ENCODE results near the gene FST. TPM values are rescaled to one million over a fixed set of nuclear protein-coding genes. Genes with fewer than 3 reads are reported as not detected.

FST gene
- total and polyA plus RNA-seq, 2 of the 13 experiments (the other 11 are each of a cell fraction or from before 2014, with no cell fraction given) = 38.6 to 136 TPM

DNA sequence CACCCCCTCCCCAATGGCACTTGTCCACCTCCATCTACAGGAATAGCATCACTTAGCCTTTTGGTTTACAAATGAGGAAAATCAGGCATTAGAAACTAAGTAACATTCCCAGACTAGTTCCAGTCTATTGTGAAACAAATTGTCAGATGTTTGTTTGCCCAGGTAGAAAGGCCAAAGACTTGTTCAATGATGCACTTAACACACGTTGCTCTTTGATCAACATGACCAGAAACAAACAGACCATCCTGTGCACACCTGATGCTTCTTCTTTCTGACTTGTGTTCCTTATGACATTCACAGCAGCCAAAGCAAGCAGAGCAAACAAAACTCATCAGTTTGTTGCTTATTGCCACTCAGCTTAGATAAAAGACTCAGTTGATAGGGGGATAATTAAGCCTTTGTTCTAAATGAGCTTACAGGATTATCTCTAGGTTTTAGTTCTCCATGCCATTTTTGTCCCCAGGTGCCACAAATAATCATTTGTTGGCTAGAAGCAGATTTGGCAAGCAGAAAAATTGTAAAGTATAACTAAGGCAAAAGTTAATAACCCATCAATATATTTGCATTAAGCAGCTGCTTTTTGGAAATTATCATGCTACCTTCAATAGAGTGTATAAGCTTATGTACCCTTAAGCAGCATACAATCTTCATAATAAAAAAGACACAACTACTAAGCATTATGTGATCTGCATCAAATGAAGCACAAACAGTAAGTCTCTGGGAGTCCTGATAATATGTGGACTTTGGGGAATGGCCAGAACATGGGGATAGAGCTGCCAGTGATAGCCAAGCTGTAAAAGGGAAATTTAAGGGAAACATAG is 26.3 kb upstream of the FST start (continued):
- TF ChIP-seq, protein P1, sequence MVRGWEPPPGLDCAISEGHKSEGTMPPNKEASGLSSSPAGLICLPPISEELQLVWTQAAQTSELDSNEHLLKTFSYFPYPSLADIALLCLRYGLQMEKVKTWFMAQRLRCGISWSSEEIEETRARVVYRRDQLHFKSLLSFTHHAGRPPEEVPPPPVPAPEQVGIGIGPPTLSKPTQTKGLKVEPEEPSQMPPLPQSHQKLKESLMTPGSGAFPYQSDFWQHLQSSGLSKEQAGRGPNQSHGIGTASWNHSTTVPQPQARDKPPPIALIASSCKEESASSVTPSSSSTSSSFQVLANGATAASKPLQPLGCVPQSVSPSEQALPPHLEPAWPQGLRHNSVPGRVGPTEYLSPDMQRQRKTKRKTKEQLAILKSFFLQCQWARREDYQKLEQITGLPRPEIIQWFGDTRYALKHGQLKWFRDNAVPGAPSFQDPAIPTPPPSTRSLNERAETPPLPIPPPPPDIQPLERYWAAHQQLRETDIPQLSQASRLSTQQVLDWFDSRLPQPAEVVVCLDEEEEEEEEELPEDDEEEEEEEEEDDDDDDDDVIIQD (CRISPR knock-in tag; IDR thresholded peaks at IDR 0.05; ENCODE audit: low read depth) = peak; percentile 76; the same call in 1 of the 2 replicates
- TF ChIP-seq MLX (CRISPR knock-in tag; IDR thresholded peaks at IDR 0.05) (peak; percentile 59; the same call in 1 of the 2 replicates), PITX1 (CRISPR knock-in tag; IDR thresholded peaks at IDR 0.05) (peak; percentile 70; the same call in 1 of the 2 replicates), MIXL1 (CRISPR knock-in tag; IDR thresholded peaks at IDR 0.05) (peak; percentile 93), KAT2B (IDR thresholded peaks at IDR 0.05; ENCODE audit: borderline replicate concordance, low read depth, low read length) (no peak), ZNF609 (CRISPR knock-in tag; IDR thresholded peaks at IDR 0.05; ENCODE audit: borderline replicate concordance) (peak; percentile 92), GFI1 (CRISPR knock-in tag; IDR thresholded peaks at IDR 0.05; ENCODE audit: borderline replicate concordance) (0 out of 2 replicates have a peak, but pooled peaks have one; percentile 18), KDM6A (CRISPR knock-in tag; IDR thresholded peaks at IDR 0.05; ENCODE audit: low read depth) (peak; percentile 57; the same call in 1 of the 2 replicates), FOXA3 (CRISPR knock-in tag; IDR thresholded peaks at IDR 0.05) (peak; percentile 91), SIX1 (CRISPR knock-in tag; IDR thresholded peaks at IDR 0.05; ENCODE audit: borderline replicate concordance) (peak; percentile 80; the same call in 1 of the 2 replicates)
- TF ChIP-seq, protein P2, sequence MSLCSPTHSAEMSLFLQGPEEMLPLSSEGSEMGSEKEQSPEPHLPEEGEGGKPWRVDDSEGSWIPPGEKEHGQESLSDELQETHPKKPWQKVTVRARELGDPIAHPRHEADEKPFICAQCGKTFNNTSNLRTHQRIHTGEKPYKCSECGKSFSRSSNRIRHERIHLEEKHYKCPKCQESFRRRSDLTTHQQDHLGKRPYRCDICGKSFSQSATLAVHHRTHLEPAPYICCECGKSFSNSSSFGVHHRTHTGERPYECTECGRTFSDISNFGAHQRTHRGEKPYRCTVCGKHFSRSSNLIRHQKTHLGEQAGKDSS (CRISPR knock-in tag; IDR thresholded peaks at IDR 0.05; ENCODE audit: borderline replicate concordance, low read depth) = no peak
- TF ChIP-seq, protein P3, sequence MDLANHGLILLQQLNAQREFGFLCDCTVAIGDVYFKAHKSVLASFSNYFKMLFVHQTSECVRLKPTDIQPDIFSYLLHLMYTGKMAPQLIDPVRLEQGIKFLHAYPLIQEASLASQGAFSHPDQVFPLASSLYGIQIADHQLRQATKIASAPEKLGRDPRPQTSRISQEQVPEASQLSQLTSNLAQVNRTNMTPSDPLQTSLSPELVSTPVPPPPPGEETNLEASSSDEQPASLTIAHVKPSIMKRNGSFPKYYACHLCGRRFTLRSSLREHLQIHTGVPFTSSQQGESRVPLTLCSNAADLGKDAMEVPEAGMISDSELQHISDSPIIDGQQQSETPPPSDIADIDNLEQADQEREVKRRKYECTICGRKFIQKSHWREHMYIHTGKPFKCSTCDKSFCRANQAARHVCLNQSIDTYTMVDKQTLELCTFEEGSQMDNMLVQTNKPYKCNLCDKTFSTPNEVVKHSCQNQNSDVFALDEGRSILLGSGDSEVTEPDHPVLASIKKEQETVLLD (CRISPR knock-in tag; IDR thresholded peaks at IDR 0.05; ENCODE audit: low read depth) = no peak
- TF ChIP-seq, protein P4, sequence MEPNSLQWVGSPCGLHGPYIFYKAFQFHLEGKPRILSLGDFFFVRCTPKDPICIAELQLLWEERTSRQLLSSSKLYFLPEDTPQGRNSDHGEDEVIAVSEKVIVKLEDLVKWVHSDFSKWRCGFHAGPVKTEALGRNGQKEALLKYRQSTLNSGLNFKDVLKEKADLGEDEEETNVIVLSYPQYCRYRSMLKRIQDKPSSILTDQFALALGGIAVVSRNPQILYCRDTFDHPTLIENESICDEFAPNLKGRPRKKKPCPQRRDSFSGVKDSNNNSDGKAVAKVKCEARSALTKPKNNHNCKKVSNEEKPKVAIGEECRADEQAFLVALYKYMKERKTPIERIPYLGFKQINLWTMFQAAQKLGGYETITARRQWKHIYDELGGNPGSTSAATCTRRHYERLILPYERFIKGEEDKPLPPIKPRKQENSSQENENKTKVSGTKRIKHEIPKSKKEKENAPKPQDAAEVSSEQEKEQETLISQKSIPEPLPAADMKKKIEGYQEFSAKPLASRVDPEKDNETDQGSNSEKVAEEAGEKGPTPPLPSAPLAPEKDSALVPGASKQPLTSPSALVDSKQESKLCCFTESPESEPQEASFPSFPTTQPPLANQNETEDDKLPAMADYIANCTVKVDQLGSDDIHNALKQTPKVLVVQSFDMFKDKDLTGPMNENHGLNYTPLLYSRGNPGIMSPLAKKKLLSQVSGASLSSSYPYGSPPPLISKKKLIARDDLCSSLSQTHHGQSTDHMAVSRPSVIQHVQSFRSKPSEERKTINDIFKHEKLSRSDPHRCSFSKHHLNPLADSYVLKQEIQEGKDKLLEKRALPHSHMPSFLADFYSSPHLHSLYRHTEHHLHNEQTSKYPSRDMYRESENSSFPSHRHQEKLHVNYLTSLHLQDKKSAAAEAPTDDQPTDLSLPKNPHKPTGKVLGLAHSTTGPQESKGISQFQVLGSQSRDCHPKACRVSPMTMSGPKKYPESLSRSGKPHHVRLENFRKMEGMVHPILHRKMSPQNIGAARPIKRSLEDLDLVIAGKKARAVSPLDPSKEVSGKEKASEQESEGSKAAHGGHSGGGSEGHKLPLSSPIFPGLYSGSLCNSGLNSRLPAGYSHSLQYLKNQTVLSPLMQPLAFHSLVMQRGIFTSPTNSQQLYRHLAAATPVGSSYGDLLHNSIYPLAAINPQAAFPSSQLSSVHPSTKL (CRISPR knock-in tag; IDR thresholded peaks at IDR 0.05) = peak; percentile 95
- TF ChIP-seq, protein P5, sequence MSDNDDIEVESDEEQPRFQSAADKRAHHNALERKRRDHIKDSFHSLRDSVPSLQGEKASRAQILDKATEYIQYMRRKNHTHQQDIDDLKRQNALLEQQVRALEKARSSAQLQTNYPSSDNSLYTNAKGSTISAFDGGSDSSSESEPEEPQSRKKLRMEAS (IDR thresholded peaks at IDR 0.05) = peak; percentile 47; the same call in 1 of the 2 replicates

Data from HepG2 (cell line).